ENCODE measurements around the gene CELA2A. TPM values are rescaled to one million over a fixed set of nuclear protein-coding genes. Genes with fewer than 3 reads are reported as not detected.
"Not testable (repeated sequence)": the region's sequence is repeated elsewhere in the genome, so short reads cannot be mapped to it uniquely, and the experiment has no call there.

The CELA2A gene
- total RNA-seq, 2 donors from 2014 or later, result 1.6 TPM; not detected in 1

DNA sequence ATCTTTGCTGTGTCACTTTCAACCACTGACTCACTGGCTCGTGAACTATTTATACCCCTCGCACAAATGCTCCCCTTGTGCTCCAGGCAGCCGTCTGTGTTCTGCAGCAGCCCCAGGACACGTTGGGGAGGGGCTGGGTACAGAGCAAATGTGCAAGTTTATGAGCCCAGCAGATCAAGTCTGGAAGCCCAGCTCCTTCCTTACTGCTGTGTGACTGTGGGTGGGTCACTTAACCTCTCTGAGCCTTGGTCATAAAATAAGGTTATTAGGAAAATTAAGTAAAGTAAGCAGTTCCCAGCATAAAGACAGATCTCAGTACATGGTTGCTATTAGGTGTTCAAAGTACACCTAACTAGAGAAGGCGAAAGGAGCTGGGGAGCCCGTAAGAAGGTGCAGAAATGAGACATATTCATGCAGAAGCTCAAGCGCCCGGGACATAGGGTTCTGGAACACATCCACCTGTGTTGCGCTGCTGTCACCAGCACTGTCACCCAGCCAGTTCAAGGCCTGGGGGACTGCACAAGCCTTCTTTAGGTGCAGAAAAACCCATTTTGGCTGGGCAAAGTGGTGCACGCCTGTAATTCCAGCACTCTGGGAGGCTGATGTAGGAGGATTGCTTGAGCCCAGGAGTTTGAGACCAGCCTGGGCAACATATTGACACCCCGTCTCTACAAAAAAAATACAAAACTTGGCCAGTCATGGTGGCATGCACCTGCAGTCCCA, 33.0 kb upstream of the CELA2A start:
- intact Hi-C loops (cut with DNase I), result no loop called here
- DNase-seq (ENCODE audit: low spot score), result no peak

DNA sequence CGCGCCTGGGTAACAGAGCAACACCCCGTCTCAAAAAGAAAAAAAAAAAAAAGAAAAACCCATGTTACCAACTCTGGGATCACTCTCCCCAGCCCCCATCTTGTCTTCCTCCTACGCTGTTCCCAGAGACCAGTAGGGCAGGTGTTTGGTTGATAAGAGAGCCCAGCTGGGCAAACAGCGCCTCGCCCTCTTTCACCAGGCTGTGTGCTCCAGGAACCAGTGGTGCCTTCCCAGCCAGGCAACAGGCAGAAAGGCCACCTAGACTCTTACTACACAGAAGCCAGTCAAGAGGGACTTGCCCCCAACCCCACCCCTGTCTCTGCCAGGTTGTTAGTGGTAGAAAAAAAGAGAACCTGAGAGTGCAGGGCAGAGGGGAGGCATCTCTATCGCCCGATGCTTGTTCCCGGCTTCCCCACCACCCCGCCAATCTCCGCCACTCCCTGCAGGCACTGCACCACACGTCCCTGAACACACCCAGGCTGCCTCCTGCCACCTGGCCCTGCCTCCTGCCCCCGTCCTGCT, 32.3 kb upstream of the CELA2A start:
- DNase-seq (ENCODE audit: low spot score), result no peak
- intact Hi-C loops (cut with DNase I), result no loop called here

DNA sequence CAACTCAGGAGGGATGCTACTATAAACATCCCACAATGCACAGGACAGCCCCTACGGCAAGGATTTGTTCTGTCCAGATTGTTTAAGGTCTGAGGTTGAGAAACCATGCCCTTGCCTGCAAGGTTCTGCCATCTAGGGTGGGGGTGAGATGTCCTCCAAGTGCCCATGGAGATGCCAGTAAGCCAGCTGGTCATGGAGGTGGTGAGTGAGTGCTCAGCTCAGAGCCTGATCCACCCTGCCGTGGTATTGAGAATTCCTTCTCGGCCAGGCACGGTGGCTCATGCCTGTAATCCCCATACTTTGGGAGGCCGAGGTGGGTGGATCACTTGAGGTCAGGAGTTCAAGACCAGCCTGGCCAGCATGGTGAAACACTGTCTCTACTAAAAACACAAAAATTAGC, 31.6 kb upstream of the CELA2A start:
- intact Hi-C loops (cut with DNase I), result no loop called here
- DNase-seq (ENCODE audit: low spot score), result no peak

DNA sequence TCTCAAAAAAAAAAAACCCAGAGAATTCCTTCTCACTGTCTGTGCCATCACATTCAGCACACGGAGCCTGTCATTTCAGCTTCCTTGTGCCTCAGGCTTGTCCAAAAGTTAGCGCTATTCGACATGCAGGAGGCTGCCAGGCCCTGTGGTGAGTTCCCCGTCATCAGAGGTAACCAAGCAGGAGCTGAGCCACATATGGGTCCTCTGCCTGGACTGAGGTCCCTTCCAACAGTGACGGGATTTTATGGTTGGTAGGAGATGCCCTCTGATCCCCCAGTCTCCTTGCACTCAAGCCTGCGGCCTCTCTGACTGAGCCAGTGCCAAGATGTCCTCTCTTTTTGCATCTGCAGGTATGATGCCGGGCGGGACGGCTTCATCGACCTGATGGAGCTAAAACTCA, 31.0 kb upstream of the CELA2A start:
- DNase-seq (ENCODE audit: low spot score), result no peak
- intact Hi-C loops (cut with DNase I), result no loop called here

DNA sequence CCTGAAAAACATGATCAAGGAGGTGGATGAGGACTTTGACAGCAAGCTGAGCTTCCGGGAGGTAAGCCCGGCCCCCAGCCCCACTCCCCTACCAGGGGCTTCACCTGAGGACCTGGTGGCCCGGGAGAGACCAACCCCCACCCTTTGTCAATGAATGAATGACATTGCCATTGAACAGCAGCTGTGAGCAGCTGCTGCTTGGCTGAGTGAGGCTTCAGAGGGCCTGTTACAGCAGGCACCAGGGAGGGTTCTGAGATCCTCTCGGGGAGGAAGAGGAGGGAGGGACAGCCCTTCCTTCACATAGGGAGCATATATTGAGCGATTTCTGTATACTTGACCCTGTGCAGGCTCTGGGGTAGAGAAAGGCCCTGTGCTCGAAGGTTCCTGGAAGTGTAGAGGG, 30.6 kb upstream of the CELA2A start:
- intact Hi-C loops (cut with DNase I), result no loop called here
- DNase-seq (ENCODE audit: low spot score), result no peak

DNA sequence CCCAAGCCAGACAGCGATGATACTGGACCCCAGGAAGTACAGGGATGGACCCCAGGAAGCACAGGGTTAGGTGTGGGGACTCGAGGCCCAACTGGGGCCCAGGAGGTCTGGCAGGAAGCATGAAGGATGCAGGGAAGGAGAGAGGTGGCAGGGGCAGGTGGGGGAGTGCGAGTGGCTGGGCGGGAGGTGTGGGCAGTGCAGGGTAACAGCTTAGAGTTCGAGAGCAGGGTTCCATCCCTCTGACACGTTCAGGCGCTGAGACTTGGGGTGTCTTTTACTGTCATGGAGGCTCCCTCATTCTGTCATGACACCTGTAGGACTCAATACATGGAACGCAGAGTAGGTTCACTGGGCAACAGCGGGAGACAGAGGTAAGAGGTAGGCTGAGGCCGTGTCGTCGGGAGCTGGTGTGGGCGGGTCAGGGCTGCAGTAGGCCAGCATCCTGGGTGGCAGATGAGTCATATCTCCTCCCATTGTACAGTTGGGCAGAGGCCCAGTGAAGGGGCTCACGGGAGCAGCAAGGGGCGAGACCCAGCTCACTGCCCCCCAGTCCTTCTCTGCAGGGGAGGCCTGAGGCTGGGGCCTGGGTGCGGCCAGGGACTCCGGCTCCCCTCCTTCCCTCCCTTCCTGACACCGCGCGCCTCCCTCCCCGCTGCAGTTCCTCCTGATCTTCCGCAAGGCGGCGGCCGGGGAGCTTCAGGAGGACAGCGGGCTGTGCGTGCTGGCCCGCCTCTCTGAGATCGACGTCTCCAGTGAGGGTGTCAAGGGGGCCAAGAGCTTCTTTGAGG, 29.8 kb upstream of the CELA2A start:
- no peak for DNase-seq (ENCODE audit: low spot score)
- intact Hi-C loops (cut with DNase I), result no loop called here

DNA sequence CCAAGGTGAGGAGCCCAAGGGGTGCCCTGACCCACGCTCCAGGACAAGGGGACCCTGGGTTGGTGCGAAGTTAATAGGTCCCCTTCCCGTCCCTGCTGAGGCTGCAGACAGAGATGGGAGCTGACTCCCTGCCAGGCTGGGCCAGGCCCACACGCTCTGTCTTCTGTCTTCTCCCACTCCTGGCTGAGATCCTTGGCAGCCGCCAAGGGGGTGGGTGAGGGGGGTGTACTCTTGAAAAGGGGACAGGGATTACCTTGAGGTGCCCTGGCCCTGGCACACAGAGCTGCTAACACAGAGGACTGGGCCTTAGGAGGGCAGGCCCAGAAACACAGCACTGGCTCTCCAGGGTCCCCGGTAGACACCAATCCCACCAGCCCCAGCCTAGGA, 29.3 kb upstream of the CELA2A start:
- no peak for DNase-seq (ENCODE audit: low spot score)
- intact Hi-C loops (cut with DNase I), result no loop called here

DNA sequence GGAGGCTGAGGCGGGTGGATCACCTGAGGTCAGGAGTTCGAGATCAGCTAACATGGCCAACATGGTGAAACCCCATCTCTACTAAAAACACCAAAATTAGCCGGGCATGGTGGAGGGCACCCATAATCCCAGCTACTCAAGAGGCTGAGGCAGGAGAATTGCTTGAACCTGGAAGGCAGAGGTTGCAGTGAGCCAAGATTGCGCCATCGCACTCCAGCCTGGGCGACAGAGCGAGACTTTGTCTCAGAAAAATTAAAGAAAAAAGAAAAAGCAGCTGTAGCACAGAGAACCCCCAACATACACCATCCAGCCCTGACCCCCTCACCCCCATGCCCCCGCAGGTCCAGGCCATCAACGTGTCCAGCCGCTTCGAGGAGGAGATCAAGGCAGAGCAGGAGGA, 28.3 kb upstream of the CELA2A start:
- DNase-seq (ENCODE audit: low spot score); intact Hi-C loops (cut with DNase I): not testable (repeated sequence)

DNA sequence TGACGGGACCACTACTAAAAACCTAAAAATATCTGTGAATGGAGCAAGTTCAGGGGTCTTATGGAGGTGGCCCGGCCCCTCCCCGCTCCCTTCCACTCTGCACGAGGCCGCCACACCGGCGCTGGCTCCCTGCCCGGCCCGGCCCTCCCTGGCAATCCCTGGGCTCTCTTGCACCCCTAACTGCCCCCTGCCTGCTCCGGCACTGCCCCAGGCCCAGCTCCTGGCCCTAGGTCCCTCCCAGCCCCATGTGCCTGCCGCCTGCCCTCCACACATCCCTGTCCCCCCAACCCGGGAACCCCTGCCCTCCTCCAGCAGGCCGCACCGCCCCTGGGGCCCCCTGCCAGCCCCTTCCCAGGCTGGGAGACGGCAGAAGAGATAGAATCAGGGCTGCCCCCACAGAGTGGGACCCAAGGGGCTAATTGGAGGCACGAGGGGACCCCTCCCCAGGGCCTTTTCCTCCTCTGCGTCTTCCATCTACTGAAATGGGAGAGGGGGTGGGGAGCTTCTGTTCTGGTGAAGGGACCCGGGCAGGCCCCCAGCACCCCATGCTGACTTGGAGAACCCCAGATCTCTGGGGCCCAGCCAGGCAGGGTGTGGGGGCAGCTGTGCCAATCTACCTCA, 27.6 kb upstream of the CELA2A start:
- intact Hi-C loops (cut with DNase I), result no loop called here

DNA sequence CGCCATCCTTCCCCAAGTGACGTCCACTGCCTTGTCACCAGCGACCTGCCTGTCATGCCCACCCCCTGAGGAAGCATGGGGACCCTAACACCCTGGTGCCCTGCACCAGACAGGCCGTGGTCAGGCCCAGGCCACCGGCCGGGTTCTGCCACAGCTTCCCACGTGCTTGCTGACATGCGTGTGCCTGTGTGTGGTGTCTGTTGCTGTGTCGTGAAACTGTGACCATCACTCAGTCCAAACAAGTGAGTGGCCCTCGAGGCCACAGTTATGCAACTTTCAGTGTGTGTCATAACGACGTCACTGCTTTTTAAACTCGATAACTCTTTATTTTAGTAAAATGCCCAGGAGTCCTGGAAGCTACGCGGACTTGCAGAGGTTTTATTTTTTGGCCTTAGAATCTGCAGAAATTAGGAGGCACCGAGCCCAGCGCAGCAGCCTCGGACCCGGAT, 26.8 kb upstream of the CELA2A start:
- intact Hi-C loops (cut with DNase I), result loop anchor here (1.0 to 5.0 kb wide), 2 partner anchors 106 to 107 kb away; no protein-coding TSS in a partner anchor
- no peak for DNase-seq (ENCODE audit: low spot score)

More for the DNA sequence above, 27.6 kb upstream of the CELA2A start:
- DNase-seq (ENCODE audit: low spot score), result no peak

DNA sequence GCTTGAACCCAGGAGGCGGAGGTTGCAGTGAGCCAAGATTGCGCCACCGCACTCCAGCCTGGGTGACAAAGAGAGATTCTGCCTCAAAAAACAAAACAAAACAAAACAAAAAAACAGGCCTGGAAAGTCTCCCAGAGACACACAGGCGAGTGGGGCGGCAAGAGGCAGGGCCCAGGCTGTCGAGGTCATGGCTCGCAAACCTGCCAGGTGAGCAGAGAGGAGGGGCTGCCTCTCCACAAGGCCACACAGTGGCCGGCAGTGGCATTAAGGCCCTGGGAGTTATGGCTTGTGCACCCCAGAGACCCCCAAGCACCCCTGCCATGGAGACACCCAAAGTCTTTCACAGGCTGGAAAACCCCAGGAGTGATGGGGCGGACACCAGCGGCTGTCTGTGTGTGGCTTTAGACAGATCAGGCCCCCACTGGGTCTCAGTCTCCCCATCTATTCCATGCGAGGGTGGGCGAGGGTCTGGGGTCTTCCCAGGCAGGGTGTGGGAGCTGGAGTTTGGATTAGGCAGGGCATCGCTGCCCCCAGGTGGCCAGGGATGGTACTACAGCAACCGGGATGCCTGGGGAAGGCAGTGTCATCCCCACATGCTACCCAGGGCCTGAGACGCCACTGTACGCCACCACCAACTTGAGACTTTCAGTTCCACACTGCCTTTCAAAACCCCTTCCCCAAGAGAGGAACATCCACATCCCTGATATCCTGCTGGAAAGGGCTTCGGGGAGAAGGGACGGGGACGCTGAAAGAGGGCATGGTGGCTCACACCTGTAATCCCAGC, 25.6 kb upstream of the CELA2A start:
- intact Hi-C loops (cut with DNase I), result loop anchor here (1.0 to 5.0 kb wide), 2 partner anchors 108 to 109 kb away; no protein-coding TSS in a partner anchor
- peak; percentile 89 for DNase-seq (ENCODE audit: low spot score)

DNA sequence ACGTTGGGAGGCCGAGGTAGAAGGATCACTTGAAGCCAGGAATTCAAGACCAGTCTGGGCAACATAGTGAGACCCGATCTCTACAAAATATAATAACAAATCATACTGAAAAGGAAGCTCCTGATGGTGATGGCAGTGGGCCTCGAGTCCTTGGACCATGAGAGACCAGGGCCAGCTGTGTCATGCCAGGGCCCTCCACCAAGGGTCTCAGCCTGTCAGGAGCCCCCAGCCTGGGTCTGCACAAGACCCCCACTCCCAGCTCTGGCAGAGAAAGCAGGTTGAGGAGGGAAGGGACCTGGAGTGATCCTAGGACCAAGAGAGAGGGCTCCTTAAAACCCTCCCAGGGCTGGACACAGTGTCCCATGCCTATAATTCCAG, 25.0 kb upstream of the CELA2A start:
- intact Hi-C loops (cut with DNase I), result loop anchor here in 1 of 2 donors (5.0 kb wide), 1 partner anchor 109 kb away; no protein-coding TSS in a partner anchor
- DNase-seq (ENCODE audit: low spot score), result no peak

DNA sequence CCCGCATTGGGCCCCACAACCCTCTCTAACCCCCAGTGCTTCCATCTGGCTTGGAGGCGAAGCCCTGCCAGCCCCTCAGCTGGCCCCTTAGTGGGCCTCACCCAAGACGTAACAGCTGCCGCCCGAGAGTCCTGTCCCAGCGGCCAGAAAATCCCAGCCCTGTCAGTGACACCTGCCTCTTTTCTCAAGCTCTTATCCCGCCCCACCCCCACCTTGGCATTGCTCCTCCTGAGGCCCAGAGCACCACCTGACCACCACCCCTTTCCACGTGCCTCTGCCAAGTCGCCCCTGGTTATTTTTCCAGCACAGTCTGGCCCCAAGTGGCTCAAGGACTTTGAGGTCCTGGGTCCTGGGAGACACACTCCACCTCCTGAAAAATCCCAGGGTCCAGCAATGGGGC, 24.2 kb upstream of the CELA2A start:
- intact Hi-C loops (cut with DNase I), result loop anchor here in 1 of 2 donors (5.0 kb wide), 1 partner anchor 110 kb away; no protein-coding TSS in a partner anchor

DNA sequence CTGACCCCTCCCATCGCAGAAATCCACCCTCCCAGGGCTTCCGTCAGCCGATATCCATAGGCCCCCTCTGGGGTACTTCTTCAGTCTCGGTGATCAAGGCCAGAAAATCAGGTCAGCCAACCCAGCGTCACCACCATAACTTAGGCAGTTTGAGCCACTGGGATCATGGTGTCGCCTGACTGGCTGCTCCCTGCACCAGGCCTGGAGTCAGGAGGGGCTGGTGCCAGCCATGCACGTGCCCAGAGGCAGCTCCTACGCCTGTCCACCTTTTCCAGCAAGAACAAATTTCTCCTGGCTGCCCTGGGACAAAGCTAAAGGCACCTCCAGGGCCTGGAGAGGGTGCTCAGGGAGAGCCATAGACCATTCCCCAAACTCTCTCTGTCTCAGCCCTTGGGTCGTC, 23.1 kb upstream of the CELA2A start:
- no peak for DNase-seq (ENCODE audit: low spot score)
- intact Hi-C loops (cut with DNase I), result loop anchor here in 1 of 2 donors (5.0 kb wide), 1 partner anchor 111 kb away; no protein-coding TSS in a partner anchor

More for the DNA sequence above, 24.2 kb upstream of the CELA2A start:
- no peak for DNase-seq (ENCODE audit: low spot score)

DNA sequence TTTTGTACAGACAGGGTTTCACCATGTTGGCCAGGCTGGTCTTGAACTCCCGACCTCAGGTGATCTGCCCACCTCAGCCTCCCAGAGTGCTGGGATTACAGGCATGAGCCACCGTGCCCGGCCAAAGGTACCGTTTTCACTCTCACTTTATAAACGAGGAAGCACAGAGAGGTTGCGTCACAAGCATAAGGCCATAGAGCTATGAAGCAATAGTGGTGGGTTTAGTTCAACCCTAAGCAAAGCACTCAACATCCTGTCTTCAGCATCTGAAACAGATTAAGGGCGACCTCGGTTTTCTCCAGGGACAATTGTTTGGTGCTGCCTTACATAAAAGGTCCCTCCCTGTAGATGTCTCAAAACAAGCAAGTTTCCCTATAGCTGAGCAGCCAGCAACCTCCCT, 21.8 kb upstream of the CELA2A start:
- intact Hi-C loops (cut with DNase I), result loop anchor here in 1 of 2 donors (5.0 kb wide), 1 partner anchor 112 kb away; no protein-coding TSS in a partner anchor

DNA sequence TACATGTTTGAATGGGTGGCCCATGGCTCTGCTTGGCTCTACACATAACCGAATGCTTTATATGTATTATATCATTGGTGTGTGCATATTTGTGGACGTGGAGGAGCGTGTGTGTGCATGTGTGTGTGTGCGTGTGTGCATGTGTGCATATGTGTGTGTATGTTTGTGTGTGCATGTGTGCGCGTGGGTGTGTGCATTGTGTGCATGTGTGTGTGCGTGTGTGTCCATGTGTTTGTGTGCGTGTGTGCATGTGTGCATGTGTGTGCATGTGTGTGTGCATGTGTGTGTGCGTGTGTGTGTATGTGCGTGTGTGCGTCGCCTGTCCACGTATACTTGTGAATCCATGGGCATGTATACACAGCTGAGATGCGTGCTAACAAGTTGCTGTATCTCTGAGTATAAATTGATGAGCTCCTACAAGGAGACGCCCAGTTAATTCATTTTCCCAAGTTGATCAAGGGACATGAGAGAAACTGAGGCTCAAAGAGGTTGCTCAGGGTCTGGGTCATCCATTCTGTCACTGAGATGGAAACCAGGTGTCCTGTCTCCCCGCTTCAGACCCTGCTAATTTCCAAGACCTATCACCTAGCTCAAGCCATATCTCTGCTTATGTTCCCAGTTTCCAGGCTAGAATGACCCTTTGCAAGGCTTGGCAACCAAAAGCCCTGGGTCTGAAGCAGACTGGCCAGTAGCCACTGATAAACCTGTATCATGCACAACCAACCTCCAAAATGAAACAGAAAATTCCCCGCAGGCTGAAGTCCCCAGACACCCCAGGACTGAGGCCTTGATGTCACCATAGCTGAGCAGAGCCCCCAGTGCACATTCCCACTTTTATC, 21.1 kb upstream of the CELA2A start:
- no peak for DNase-seq (ENCODE audit: low spot score)
- intact Hi-C loops (cut with DNase I), result no loop called here

More for the DNA sequence above, 21.8 kb upstream of the CELA2A start:
- DNase-seq (ENCODE audit: low spot score), result not testable (repeated sequence)

DNA sequence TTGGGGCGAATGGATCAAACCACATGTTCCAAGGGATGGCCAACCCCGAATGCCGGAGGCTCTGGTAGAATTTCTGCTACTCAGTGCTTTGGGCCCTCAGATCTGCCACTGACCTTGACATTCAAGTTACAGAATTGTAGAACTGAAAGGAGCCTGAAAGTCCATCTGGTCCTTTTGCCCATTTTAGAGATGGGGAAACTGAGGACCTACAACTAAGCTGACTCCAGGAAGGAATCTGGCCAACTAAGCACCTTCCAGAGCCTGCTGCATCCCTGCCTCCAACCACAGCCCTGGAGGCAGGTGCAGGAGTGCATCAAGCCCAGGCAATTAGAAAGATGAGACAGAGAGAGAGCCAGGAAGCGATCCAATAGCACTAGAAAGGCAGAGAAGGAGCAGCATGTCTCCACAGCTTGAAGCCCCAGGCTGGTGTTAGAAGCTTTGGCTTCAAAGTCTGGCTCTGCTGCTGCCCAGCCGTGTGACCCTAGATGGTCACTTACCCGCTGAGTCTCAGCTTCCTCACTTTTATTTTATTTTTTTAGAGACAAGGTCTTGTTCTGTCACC, 19.6 kb upstream of the CELA2A start:
- intact Hi-C loops (cut with DNase I), result no loop called here
- no peak for DNase-seq (ENCODE audit: low spot score)

DNA sequence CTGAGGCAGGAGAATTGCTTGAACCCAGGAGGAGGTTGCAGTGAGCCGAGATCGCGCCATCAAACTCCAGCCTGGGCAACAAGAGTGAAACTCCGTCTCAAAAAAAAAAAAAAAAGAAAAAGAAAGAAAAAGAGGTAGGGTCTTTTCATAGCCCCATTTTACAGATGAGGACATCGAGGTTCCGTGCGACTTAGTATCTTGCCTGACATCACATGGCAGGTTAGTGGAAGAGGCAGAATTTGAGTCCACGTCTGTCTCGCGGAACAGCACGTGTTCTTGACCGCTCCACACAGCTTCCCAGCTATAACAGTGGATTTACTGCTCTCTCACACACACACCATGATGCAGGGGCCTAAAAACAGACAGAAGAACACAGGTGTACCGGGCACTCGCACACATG, 17.2 kb upstream of the CELA2A start:
- intact Hi-C loops (cut with DNase I), result loop anchor here in 1 of 2 donors (2.0 kb wide), 1 partner anchor 25 kb away; no protein-coding TSS in a partner anchor
- DNase-seq (ENCODE audit: low spot score), result no peak

Measured in posterior vena cava (tissue), 2 donors.